Measurements from ENCODE around the gene FSTL4. TPM values are rescaled to one million over a fixed set of nuclear protein-coding genes. Genes with fewer than 3 reads are reported as not detected.

The FSTL4 gene
- total RNA-seq, 1 donor from 2014 or later: 14.3 TPM

DNA sequence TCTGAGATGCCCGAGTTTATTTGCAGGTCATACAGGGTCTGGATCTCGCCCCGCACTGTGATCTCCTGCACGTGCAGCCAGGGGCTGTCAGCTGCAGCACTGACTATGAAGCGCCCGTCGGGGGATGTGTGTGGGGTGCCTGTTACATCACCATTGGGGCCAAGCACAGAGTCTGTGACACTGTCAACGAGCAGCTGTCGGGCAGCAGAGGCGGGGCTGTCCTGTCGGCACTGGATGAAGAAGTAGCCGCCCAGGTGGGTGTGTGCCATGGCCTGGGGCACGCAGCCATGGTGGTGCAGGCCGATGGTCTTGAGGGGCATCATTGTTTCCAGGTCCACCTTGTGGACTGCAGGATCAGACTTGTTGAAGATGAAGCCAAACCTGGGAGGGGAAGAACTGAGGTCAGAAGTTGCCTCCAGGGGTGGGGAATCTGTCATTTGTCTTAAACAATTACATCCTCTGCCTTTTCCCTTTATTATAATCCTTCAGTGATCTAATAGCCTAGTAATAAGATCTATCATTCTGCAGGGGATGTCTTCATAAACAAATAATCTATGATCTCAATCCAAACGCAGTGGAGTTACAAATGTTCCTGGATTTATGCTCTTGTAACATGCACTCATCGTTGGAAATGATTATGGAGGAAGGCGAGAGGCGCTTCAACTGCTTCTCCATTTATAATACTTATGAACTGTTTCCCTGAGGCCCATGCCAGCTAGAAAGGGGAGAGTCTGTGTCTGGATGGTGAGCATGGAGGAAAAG is 412.7 kb downstream of the FSTL4 start:
- Mint-ChIP-seq H3K9me3 (no peaks in the 10 kb centered on the region), H3K27me3 (ENCODE audit: low read depth) (peaks cover 10% of the 10 kb centered on the region), H3K36me3 (peaks cover 5% of the 10 kb centered on the region), H3K4me1 (peaks cover 5% of the 10 kb centered on the region), H3K4me3 (no peak overlapping the region), H3K27ac (no peak overlapping the region)
- no peak for TF ChIP-seq CTCF (IDR thresholded peaks at IDR 0.05; ENCODE audit: unreplicated experiment)
- no peak for DNase-seq (ENCODE audit: low spot score in 2 of 2, unreplicated experiment in 2 of 2)

- peaks cover 17% of the 10 kb centered on the region for H3K27me3 Mint-ChIP-seq (ENCODE audit: low read depth)
- no peak for TF ChIP-seq CTCF (IDR thresholded peaks at IDR 0.05; ENCODE audit: unreplicated experiment)
- H3K9me3 Mint-ChIP-seq: no peaks in the 10 kb centered on the region
- peaks cover 5% of the 10 kb centered on the region for H3K4me1 Mint-ChIP-seq
- H3K27ac Mint-ChIP-seq: no peak overlapping the region
- peaks cover 5% of the 10 kb centered on the region for H3K36me3 Mint-ChIP-seq
- DNase-seq (ENCODE audit: low spot score in 2 of 2, unreplicated experiment in 2 of 2): no peak
- no peak overlapping the region for H3K4me3 Mint-ChIP-seq
Observed at GRCh38 chr5:133198511-133198910, 413.8 kb downstream of the FSTL4 start.

DNA sequence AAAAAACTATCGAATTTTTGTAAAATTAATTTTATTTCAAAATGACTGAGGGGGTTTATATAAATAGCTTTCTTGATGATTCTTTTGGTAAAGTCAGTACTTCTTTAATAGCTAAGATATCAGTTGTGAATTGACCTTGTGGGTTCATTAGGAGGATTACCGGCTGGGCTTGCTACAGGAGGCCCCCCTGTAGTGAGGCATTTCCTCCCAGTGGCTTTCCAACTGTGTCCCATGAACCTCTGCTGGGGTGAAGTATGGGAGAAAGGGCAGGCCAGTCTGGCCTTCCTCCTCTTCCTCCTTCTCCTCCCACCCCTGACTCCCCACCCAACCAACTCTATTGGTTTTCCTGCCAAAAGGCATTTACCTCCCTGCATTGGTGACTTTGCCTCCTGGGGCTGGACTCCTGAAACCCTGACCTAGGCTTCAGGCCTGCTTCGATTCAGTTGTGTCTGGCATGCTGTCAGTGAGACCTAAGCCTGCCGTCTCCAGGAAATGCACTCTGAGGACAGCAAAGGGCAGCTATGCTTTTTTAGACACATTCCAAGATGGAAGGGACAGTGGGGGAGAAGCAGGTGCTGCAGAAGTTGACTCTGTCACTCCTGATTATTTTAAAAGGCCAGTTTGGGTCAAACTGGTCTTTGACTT is 415.8 kb downstream of the FSTL4 start:
- Mint-ChIP-seq H3K9me3 (no peaks in the 10 kb centered on the region), H3K4me3 (no peak overlapping the region), H3K36me3 (peaks cover under 1% of the 10 kb centered on the region), H3K27ac (no peak overlapping the region), H3K4me1 (peaks cover 5% of the 10 kb centered on the region), H3K27me3 (ENCODE audit: low read depth) (peaks cover 17% of the 10 kb centered on the region)
- no peak for DNase-seq (ENCODE audit: low spot score in 2 of 2, unreplicated experiment in 2 of 2)
- no peak for TF ChIP-seq CTCF (IDR thresholded peaks at IDR 0.05; ENCODE audit: unreplicated experiment)

DNA sequence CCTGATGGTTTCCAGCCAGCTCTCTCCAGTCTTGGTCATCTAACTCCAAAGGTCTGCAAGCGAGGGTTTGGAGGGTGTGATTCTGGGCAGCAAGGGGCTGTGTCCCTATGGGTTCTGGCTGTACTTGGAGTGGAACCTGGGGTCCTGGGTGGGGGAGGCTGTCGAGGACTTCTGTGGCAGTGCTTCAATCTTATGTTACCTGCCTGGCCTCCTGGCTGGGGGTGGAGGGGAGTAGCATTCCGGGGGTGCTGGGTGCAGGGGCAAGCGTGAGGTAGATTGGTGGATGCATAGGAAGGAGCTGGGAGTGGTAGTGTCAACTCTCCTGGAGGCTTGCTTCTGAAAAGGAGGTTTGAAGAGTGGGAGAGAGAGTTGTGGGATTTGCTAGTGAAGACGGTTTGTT is 417.1 kb downstream of the FSTL4 start:
- no peak for TF ChIP-seq CTCF (IDR thresholded peaks at IDR 0.05; ENCODE audit: unreplicated experiment)
- Mint-ChIP-seq H3K4me1 (peaks cover 5% of the 10 kb centered on the region), H3K27ac (no peak overlapping the region), H3K27me3 (ENCODE audit: low read depth) (peaks cover 17% of the 10 kb centered on the region), H3K36me3 (no peaks in the 10 kb centered on the region), H3K4me3 (no peak overlapping the region), H3K9me3 (no peaks in the 10 kb centered on the region)
- DNase-seq (ENCODE audit: low spot score in 2 of 2, unreplicated experiment in 2 of 2): no peak

DNA sequence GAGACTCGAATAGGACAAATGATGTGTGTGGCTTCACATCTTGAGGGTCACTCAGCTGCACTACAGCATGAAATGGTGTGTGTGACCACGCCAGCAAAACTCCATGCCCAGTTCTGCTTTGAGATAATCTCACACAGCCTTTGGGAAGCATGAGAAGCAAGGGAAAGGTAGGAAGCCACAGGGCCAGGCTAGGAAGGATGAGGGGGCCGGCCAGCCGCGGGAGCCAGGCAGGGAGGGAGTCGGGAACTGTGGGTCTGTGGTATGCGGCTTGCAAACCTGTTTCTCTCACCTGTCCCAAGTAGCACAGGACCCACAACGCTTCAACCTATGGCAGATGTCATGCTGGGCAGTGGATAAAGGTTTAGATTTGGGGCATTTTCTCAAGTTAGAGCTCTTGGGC is 418.5 kb downstream of the FSTL4 start:
- no peak for TF ChIP-seq CTCF (IDR thresholded peaks at IDR 0.05; ENCODE audit: unreplicated experiment)
- H3K4me1 Mint-ChIP-seq: no peaks in the 10 kb centered on the region
- no peak overlapping the region for H3K4me3 Mint-ChIP-seq
- H3K27me3 Mint-ChIP-seq (ENCODE audit: low read depth): peaks cover 14% of the 10 kb centered on the region
- no peaks in the 10 kb centered on the region for H3K36me3 Mint-ChIP-seq
- H3K9me3 Mint-ChIP-seq: no peaks in the 10 kb centered on the region
- no peak overlapping the region for H3K27ac Mint-ChIP-seq
- DNase-seq (ENCODE audit: low spot score in 2 of 2, unreplicated experiment in 2 of 2): no peak
